GM19397 (cell line): ENCODE data around the gene SNRNP40.
"Not testable (repeated sequence)": the region's sequence is repeated elsewhere in the genome, so short reads cannot be mapped to it uniquely, and the experiment has no call there.

Experiments
- ATAC-seq: cut with Tn5 transposase; IDR thresholded peaks from one replicate; pipeline ENCODE4 v1.9.1; 2021; ENCODE audit warnings: mild to moderate bottlenecking, moderate library complexity; ENCODE audit not compliant: unreplicated experiment

SNRNP40 gene

GRCh38 chr1:31287791-31288190 is 8.8 kb downstream of the SNRNP40 start:
- ATAC-seq = not testable (repeated sequence)

- ATAC-seq = not testable (repeated sequence)
These were observed 14.2 kb downstream of the SNRNP40 start for GRCh38 chr1:31282426-31282825.

- no peak for ATAC-seq
These were observed 23.0 kb downstream of the SNRNP40 start for GRCh38 chr1:31273619-31274018.

GRCh38 chr1:31272369-31272768 is 24.2 kb downstream of the SNRNP40 start:
- no peak for ATAC-seq

- no peak for ATAC-seq
These were observed 30.0 kb downstream of the SNRNP40 start for GRCh38 chr1:31266547-31266946.

DNA sequence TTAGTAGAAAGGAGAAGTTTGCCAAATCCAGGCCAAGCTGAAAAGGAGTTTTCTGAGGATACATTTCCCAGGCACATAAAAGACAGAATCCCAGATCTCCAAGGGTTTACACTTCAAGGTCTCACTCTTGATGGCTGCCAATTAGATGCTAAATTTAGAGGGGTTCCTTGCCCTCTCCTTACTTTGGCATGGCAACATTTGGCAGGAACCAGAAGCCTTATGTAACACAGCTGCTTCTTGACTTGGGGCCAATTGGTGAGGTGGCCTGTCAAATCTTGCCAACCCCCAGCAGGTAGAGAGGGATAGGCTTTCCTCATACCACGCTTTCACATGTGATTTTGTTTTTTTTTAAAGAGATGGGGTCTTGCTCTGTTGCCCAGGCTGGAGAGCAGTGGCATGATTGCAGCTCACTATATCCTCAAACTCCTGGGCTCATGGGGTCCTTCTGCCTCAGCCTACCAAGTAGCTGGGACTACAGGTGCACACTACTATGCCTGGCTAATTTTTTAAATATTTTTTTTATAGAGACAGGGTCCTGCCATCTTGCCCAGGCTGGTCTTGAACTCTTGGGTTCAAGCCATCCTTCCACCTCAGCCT is 31.7 kb downstream of the SNRNP40 start:
- no peak for ATAC-seq

- no peak for ATAC-seq
These were observed 33.2 kb downstream of the SNRNP40 start for GRCh38 chr1:31263408-31263807.

- ATAC-seq = not testable (repeated sequence)
These were observed 34.2 kb downstream of the SNRNP40 start for GRCh38 chr1:31262393-31262792.

DNA sequence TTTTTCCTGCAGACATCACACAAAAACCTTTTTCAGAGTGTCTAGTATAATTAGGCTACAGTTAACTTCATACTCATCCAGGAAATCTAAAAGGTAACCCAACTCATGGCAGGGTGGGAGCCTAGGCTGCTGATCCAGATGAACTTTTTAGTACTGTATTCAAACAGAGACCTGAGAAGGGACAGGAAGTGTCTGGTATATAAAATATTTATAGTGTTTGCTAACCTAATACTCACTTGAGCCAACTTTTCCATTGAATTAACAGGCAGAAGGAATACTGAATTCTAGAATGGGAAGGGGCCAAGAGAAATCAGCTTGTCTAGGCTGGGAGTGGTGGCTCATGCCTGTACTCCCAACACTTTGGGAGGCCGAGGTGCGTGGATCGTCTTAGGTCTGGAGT is 34.7 kb downstream of the SNRNP40 start:
- no peak for ATAC-seq

GRCh38 chr1:31259746-31260145 is 36.8 kb downstream of the SNRNP40 start:
- no peak for ATAC-seq

GRCh38 chr1:31258581-31258980 is 38.0 kb downstream of the SNRNP40 start:
- no peak for ATAC-seq

- no peak for ATAC-seq
These were observed 39.4 kb downstream of the SNRNP40 start for GRCh38 chr1:31257213-31257612.

DNA sequence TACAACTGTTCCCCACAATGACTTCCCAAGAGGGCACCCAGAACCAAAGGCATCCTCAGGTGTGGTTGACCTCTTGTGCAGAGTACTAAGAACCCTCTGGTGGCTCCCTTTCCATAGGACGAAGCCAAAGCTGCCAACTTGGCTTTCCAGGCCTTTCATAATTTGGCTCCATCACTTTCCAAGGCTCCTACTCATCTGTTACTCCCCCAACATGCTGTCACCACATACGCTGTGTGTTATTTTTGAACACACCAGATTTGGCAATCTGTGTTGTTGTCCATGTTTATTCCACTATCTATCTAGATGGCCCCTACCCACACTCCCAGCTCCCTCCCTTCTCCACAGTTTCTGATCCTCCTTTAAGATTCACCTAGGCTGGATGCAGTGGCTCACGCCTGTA is 46.7 kb downstream of the SNRNP40 start:
- ATAC-seq = no peak

- no peak for ATAC-seq
These were observed 48.3 kb downstream of the SNRNP40 start for GRCh38 chr1:31248276-31248675.

DNA sequence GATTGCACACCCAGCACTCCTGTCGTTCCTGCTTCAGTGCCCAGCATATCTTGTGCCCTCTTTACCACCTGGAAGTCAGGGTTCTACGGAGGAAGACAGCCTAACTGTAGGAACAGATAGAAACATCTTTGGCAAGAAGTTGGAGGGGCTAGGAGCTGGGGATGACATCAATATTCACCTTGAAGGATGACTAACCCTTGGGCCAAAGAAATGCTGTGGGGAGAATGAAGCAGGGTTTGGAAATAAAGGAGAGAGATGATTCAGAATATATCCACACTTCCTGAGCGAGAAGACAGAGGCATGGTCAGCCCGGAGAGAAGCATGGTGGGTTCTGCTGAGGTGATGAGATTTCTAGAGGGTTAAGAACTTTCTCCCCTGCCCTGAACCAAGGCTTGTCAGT is 52.3 kb downstream of the SNRNP40 start:
- ATAC-seq = no peak

GRCh38 chr1:31243501-31244286 is 52.9 kb downstream of the SNRNP40 start:
- ATAC-seq = no peak

- ATAC-seq = no peak
These were observed 55.3 kb downstream of the SNRNP40 start for GRCh38 chr1:31241321-31241720.

DNA sequence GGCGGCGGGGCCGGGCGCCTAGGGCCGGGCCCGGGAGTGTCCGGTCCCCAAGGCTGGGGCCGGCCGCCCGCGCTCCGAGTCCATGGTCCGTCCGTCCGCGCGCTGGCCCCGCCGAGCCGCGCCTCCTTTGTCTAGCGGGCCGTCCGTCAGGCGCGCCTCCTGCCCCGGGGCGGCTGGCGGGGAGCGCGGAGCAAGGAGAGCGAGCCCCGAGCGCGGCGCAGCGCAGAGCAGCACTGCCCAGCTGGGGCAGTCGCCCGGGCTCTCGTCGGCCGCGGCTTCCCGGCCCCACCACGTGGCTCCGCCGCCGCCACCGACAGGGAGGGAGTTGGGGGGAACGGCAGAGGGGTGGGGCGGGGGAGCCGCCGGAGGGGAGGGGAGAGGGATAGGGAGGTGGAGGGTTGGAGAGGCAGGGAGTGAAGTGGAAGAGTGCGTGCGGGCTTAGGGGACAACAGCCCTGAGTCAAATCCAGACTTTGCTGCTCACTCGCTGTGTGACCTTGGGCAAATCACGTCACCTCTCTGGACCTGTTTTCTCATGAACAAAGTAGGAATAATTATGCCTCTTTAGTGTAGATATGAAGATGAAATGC is 56.8 kb downstream of the SNRNP40 start, which contains the start of gene NKAIN1:
Gene NKAIN1 (minus strand): TSS at position 235 of the 589 bp plus-strand sequence. CDS start 340 bp downstream, outside the sequence.
- no peak for ATAC-seq

DNA sequence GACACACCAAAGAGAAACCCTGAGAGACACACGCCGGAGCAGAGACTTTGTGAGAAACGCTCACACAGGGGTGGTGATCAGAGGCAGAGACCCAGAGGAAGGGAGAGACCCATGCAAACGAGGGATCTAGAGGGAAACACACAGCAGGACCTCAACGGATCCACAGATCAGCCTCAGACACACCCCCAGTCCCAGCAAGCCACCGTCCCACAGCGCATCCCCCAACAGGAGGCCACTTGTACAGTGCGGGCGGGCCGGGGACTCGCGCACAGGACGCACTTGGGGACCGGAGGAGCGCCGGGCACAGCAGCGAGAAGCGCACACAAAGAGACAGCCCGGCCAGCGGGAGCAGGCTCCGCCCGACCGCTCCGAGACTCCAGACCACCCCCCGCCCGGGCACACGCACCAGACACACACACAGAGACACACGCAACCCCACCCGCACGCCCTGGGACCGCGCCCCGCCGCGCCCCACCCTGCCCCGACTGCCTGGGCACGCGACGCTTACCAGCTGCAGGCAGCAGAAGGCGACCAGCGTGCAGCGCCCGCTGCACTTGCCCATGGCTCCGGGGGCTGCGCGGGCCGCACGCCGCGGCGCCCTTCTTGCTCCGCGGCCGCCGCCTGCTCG is 57.5 kb downstream of the SNRNP40 start:
- no peak for ATAC-seq

GRCh38 chr1:31238612-31238985 is 58.0 kb downstream of the SNRNP40 start:
- no peak for ATAC-seq

GRCh38 chr1:31234870-31235269 is 61.7 kb downstream of the SNRNP40 start:
- no peak for ATAC-seq
